ENCODE data around the gene FRAT1.
"Not testable (repeated sequence)": the region's sequence is repeated elsewhere in the genome, so short reads cannot be mapped to it uniquely, and the experiment has no call there.

Gene FRAT1

DNA sequence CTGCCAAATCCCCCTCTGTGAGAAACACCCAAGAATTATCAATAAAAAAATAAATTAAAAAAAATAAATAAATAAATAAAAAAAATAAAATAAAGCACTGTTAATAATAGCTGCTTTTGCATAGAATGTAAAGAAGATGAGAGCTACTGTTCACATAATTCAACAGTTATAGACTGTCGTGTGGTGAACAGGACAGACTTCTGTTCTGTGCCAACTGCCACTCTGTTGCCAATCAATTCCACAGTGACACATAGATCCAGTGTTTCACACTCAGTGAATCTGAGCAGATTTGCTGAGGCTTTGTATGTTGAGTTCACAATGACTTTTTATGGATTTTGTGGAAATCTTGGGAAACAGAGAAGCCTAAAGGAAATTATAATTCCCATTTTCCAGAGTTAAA, 41.5 kb upstream of the FRAT1 start:
- TF ChIP-seq BHLHE40 (IDR thresholded peaks at IDR 0.05; ENCODE audit: borderline replicate concordance) (no peak), SUZ12 (IDR thresholded peaks at IDR 0.05) (no peak), FOXM1 (IDR thresholded peaks at IDR 0.05; ENCODE audit: borderline replicate concordance) (no peak), CTBP1 (IDR thresholded peaks at IDR 0.05; ENCODE audit: borderline replicate concordance) (no peak), ELF4 (IDR thresholded peaks at IDR 0.05) (no peak), FOXA1 (IDR thresholded peaks at IDR 0.05) (no peak), NFRKB (IDR thresholded peaks at IDR 0.05) (no peak), ARNT (IDR thresholded peaks at IDR 0.05) (no peak), LEF1 (IDR thresholded peaks at IDR 0.05; ENCODE audit: borderline replicate concordance) (no peak), L3MBTL2 (conservative IDR thresholded peaks at IDR 0.05) (no peak)
- TF ChIP-seq, protein P1, sequence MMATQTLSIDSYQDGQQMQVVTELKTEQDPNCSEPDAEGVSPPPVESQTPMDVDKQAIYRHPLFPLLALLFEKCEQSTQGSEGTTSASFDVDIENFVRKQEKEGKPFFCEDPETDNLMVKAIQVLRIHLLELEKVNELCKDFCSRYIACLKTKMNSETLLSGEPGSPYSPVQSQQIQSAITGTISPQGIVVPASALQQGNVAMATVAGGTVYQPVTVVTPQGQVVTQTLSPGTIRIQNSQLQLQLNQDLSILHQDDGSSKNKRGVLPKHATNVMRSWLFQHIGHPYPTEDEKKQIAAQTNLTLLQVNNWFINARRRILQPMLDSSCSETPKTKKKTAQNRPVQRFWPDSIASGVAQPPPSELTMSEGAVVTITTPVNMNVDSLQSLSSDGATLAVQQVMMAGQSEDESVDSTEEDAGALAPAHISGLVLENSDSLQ (IDR thresholded peaks at IDR 0.05) = no peak
- ChIA-PET POLR2A (interaction anchor here (2.1 kb wide), 1 partner anchor 15 kb away, joined by 11 read pairs; the partner anchor contains the start of gene ARHGAP19), CTCF (interaction anchor here (2.2 kb wide), 1 partner anchor 55 kb away, joined by 14 read pairs; no protein-coding TSS in a partner anchor)
- DNase-seq (ENCODE audit: extremely low spot score) = no peak

DNA sequence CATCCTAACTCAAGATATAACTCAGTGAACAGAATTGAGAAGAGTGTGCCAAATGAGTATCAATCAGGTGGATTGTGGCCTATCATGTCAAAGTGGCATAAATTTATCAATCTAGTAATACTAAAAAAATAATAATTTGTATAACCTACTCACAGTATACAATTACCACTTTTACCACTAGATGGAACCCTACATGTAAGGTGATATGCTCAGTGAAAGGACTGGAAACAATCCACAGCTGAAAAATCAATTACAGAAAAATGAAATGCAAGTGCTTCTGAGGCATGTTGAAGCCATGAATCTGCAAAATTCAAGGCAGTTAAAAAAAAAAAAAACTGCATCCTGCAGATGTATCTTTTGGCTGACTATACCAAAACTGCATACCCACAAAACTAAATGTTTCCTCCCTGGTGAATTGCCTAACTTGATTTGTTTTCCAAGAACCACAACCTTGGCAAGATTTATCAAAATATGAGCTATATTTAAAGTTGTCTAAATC, 40.5 kb upstream of the FRAT1 start:
- peak; percentile 59 for DNase-seq (ENCODE audit: extremely low spot score)
- POLR2A ChIA-PET = interaction anchor here (0.9 to 2.1 kb wide), 4 partner anchors 12 to 122 kb away, joined by 3 to 17 read pairs (median 7); partner anchors contain the start of genes ARHGAP19, FRAT2 and RRP12

DNA sequence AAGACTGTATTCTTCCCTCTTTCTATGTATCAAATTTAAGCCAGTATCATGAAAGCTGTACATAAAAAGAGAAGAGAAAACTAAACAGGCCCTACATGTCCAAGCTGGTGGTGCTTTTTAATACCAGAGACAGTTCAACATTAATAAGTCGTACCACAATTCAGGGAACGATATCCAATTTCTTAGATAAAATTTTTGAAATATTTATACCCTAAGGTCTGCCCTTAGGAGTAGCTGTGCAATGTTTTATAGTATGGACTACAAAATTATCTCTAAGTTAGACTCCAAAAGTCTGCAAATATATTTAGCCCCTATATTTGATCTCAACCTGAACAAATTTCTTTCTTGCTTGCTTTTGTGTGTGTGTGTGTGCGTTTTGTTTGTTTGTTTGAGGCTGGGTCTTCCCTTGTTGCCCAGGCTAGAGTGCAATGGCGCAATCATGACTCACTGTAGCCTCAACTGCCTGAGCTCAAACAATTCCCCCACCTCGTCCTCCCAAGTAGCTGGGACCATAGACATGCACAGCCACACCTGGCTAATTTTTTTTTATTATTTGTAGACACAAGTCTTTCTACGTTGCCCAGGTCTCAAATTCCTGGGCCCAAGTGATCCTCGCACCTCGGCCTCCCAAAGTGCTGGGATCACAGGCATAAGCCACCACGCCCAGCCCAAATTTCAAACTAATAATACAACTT, 39.8 kb upstream of the FRAT1 start:
- TF ChIP-seq ELF4 (IDR thresholded peaks at IDR 0.05) (no peak), CTBP1 (IDR thresholded peaks at IDR 0.05; ENCODE audit: borderline replicate concordance) (no peak), HDGF (IDR thresholded peaks at IDR 0.05; ENCODE audit: borderline replicate concordance) (no peak), L3MBTL2 (conservative IDR thresholded peaks at IDR 0.05) (no peak), FOXK2 (IDR thresholded peaks at IDR 0.05) (no peak), NFRKB (IDR thresholded peaks at IDR 0.05) (no peak), FOXM1 (IDR thresholded peaks at IDR 0.05; ENCODE audit: borderline replicate concordance) (no peak), ARNT (IDR thresholded peaks at IDR 0.05) (no peak), BHLHE40 (IDR thresholded peaks at IDR 0.05; ENCODE audit: borderline replicate concordance) (no peak), SP1 (IDR thresholded peaks at IDR 0.05) (no peak), LEF1 (IDR thresholded peaks at IDR 0.05; ENCODE audit: borderline replicate concordance) (no peak), SUZ12 (IDR thresholded peaks at IDR 0.05) (no peak), TARDBP (IDR thresholded peaks at IDR 0.05) (no peak), FOXA1 (IDR thresholded peaks at IDR 0.05) (no peak), ZNF384 (IDR thresholded peaks at IDR 0.05) (no peak)
- TF ChIP-seq, protein P1 (IDR thresholded peaks at IDR 0.05) = no peak
- no peak for DNase-seq (ENCODE audit: extremely low spot score)
- ChIA-PET POLR2A (interaction anchor here (0.9 to 2.1 kb wide), 4 partner anchors 11 to 122 kb away, joined by 3 to 17 read pairs (median 7); partner anchors contain the start of genes ARHGAP19, FRAT2 and RRP12), CTCF (interaction anchor here (0.6 to 2.2 kb wide), 18 partner anchors 7 to 728 kb away, joined by 3 to 18 read pairs (median 5); partner anchors contain the start of gene RRP12)

More for the DNA sequence above, 40.5 kb upstream of the FRAT1 start:
- CTCF ChIA-PET = interaction anchor here (0.6 to 2.2 kb wide), 20 partner anchors 8 to 727 kb away, joined by 3 to 18 read pairs (median 4); partner anchors contain the start of gene RRP12
- TF ChIP-seq LEF1 (IDR thresholded peaks at IDR 0.05; ENCODE audit: borderline replicate concordance) (no peak), ZNF384 (IDR thresholded peaks at IDR 0.05) (peak; percentile 48; the same call in 1 of the 2 replicates)

DNA sequence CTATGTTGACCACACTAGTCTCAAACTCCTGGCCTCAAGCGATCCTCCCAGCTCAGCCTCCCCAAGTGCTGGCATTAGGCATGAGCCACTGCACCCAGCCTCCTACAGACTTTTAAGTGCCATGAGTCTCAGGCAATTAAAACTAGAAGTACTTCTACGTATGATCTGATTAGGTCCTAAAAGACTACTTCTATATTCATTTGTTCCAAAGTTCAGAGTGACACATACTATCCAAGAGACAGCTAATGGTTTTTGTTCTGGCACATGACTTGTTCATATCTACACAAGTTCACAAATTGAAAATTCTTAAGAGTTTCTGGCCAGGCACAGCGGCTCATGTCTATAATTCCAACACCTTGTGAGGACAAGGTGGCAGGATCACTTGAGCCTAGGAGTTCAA, 38.3 kb upstream of the FRAT1 start:
- POLR2A ChIA-PET = no interaction called here
- DNase-seq (ENCODE audit: extremely low spot score) = no peak
- no peak for TF ChIP-seq TARDBP (IDR thresholded peaks at IDR 0.05)
- TF ChIP-seq CTBP1 (IDR thresholded peaks at IDR 0.05; ENCODE audit: borderline replicate concordance) = no peak
- no peak for TF ChIP-seq FOXK2 (IDR thresholded peaks at IDR 0.05)
- no peak for TF ChIP-seq SUZ12 (IDR thresholded peaks at IDR 0.05)
- TF ChIP-seq BHLHE40 (IDR thresholded peaks at IDR 0.05; ENCODE audit: borderline replicate concordance) = no peak
- no peak for TF ChIP-seq ARNT (IDR thresholded peaks at IDR 0.05)
- TF ChIP-seq NFRKB (IDR thresholded peaks at IDR 0.05) = no peak
- no peak for TF ChIP-seq ELF4 (IDR thresholded peaks at IDR 0.05)
- TF ChIP-seq, protein P1 (IDR thresholded peaks at IDR 0.05) = no peak
- TF ChIP-seq L3MBTL2 (conservative IDR thresholded peaks at IDR 0.05) = no peak
- no peak for TF ChIP-seq HDGF (IDR thresholded peaks at IDR 0.05; ENCODE audit: borderline replicate concordance)
- TF ChIP-seq LEF1 (IDR thresholded peaks at IDR 0.05; ENCODE audit: borderline replicate concordance) = no peak
- TF ChIP-seq FOXA1 (IDR thresholded peaks at IDR 0.05) = no peak
- no peak for TF ChIP-seq FOXM1 (IDR thresholded peaks at IDR 0.05; ENCODE audit: borderline replicate concordance)
- TF ChIP-seq ZNF384 (IDR thresholded peaks at IDR 0.05) = no peak
- TF ChIP-seq SP1 (IDR thresholded peaks at IDR 0.05) = no peak
- CTCF ChIA-PET = interaction anchor here (0.7 kb wide), 1 partner anchor 46 kb away, joined by 3 read pairs; no protein-coding TSS in a partner anchor

DNA sequence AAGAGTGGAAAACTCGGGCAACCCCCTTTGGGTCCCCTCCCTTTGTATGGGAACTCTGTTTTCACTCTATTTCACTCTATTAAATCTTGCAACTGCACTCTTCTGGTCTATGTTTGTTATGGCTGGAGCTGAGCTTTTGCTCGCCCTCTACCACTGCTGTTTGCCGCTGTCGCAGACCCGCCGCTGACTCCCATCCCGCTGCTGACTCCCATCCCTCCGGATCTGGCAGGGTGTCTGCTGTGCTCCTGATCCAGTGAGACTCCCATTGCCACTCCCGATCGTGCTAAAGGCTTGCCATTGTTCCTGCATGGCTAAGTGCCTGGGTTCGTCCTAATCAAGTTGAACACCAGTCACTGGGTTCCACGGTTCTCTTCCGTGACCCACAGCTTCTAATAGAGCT, 29.0 kb upstream of the FRAT1 start:
- DNase-seq (ENCODE audit: extremely low spot score) = not testable (repeated sequence)
- ChIA-PET CTCF (interaction anchor here (0.7 to 2.2 kb wide), 2 partner anchors 11 to 43 kb away, joined by 5 to 17 read pairs; no protein-coding TSS in a partner anchor), POLR2A (interaction anchor here (0.9 to 2.9 kb wide), 2 partner anchors 11 to 43 kb away, joined by 3 to 11 read pairs; no protein-coding TSS in a partner anchor)

DNA sequence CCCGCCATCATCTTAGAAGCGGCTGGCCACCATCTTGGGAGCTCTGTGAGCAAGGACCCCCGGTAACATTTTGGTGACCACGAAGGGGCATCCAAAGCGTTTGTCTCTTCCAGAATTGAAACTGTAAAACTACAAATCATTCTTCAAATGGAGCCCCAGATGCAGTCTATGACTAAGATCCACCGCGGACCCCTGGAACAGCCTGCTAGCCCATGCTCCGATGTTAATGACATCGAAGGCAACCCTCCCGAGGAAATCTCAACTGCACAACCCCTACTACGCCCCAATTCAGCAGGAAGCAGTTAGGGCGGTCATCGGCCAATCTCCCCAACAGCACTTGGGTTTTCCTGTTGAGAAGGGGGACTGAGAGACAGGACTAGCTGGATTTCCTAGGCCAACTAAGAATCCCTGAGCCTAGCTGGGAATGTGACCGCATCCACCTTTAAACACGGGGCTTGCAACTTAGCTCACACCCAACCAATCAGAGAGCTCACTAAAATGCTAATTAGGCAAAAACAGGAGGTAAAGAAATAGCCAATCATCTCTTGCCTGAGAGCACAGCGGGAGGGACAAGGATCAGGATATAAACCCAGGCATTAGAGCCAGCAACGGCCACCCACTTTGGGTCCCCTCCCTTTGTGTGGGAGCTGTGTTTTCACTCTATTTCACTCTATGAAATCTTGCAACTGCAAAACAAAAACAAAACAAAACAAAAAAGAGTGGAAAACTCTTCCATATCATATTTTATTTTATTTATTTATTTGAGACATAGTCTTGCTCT, 28.3 kb upstream of the FRAT1 start:
- DNase-seq (ENCODE audit: extremely low spot score) = not testable (repeated sequence)
- ChIA-PET POLR2A (interaction anchor here (0.9 to 2.9 kb wide), 4 partner anchors 12 to 110 kb away, joined by 3 to 20 read pairs (median 7); partner anchors contain the start of genes FRAT1 and RRP12), CTCF (interaction anchor here (2.2 kb wide), 1 partner anchor 12 kb away, joined by 17 read pairs; no protein-coding TSS in a partner anchor)

Measured in HEK293T (cell line).